AG10803 (cell line): ENCODE measurements around the gene WDFY1.
A peak's percentile ranks its signal among the peaks of the same experiment; 100 is the strongest.

Source experiments
- DNase-seq: peaks from one replicate; pipeline ENCODE4 v3.0.0; 2010; ENCODE audit warnings: low read depth
- H3K4me3 ChIP-seq: 2 replicates; pipeline ENCODE4 v1.5.1; 2011; ENCODE audit warnings: mild to moderate bottlenecking, low read length, control low read depth
- CTCF ChIP-seq: conservative IDR thresholded peaks from 2 replicates; pipeline ENCODE4 v1.5.1; 2011; ENCODE audit warnings: mild to moderate bottlenecking, low read length, control low read depth, inconsistent platforms

The WDFY1 gene

DNA sequence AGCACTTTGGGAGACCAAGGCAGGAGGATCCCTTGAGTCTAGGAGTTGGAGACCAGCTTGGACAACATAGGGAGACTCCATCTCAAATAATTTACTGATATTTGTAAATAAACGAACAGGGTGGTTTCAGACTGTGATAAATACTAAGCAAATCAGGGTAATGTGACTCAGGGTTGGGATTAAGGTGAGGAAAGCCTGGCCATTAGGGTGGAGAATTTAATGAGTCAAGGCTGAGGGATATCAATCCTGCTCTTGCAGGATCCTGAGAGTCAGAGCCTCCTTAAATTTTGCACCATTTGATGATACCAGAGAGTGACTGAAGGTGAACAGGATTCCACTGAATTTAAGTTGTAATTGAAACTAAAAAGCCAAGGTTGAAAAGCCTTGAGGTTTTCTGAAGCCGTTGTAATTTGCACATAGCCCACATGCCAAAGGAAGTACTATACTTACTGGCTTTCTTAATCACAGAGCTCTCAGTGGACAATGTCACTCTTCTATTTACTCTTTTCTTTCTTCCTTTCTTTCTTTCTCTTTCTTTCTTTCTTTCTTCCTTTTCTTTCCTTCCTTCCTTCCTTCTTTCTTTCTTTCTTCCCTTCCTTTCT, 79.1 kb downstream of the WDFY1 start:
- no peak for DNase-seq
- no peak overlapping the region for H3K4me3 ChIP-seq
- TF ChIP-seq CTCF: no peak

GRCh38 chr2:223865124-223865523, 80.0 kb downstream of the WDFY1 start:
- H3K4me3 ChIP-seq: no peak overlapping the region
- no peak for TF ChIP-seq CTCF
- no peak for DNase-seq

DNA sequence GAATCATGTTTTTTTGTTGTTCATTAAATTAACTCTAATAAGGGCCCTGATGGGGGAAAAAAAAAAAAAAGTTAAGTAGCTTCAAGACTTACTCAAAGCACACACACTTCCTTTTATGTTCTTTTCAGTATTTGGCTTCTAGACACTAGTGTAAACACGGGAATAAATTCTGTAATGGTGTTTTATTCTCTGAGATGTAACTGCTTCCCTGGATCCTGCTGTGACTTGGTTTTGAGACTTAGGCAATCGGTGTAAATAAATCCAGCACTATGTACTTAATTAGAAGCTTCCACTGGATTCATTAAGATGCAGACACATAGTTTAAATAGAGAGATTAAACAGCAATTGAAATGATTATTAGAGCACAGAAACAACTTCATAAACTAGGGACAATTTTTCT, 81.6 kb downstream of the WDFY1 start:
- no peak for DNase-seq
- H3K4me3 ChIP-seq: no peak overlapping the region
- TF ChIP-seq CTCF: no peak

GRCh38 chr2:223860809-223861738, 84.1 kb downstream of the WDFY1 start:
- DNase-seq: peak; percentile 81
- H3K4me3 ChIP-seq: no peak overlapping the region
- peak; percentile 45 for TF ChIP-seq CTCF

- no peak for TF ChIP-seq CTCF
- no peak overlapping the region for H3K4me3 ChIP-seq
Observed at GRCh38 chr2:223859070-223859469, 86.1 kb downstream of the WDFY1 start.

GRCh38 chr2:223856584-223856983, 88.6 kb downstream of the WDFY1 start:
- no peak for DNase-seq
- TF ChIP-seq CTCF: no peak

More at GRCh38 chr2:223859070-223859469, 86.1 kb downstream of the WDFY1 start:
- DNase-seq: no peak

DNA sequence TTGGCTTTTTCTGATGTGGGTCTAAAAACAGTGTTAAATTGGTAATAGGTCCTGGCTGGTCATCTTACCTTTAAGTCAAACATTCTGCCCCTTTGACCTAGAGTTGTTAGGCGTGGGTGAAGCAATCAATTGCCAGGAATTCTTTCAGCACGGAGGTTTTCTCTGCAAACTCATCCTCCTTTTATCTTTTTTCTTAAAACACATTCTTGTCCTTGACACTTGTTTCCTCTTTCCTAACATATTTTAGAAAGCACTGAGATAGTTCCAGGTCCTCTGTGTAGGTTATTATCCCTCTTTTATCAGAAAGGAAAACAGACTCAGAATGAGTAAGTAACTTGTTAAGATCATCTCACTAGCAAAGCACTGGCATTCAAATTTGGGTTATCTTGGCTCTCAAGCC, 89.1 kb downstream of the WDFY1 start:
- TF ChIP-seq CTCF: no peak
- H3K4me3 ChIP-seq: no peak overlapping the region
- DNase-seq: no peak

More at GRCh38 chr2:223856584-223856983, 88.6 kb downstream of the WDFY1 start:
- H3K4me3 ChIP-seq: no peak overlapping the region
